Measurements from ENCODE around the gene MRGPRX3. TPM values are rescaled to one million over a fixed set of nuclear protein-coding genes. Genes with fewer than 3 reads are reported as not detected.

Gene MRGPRX3
- total and polyA plus RNA-seq, 2 of the 13 experiments (the other 11 are each of a cell fraction or from before 2014, with no cell fraction given) = 0.53 TPM; not detected in 1

- TF ChIP-seq, protein P1, sequence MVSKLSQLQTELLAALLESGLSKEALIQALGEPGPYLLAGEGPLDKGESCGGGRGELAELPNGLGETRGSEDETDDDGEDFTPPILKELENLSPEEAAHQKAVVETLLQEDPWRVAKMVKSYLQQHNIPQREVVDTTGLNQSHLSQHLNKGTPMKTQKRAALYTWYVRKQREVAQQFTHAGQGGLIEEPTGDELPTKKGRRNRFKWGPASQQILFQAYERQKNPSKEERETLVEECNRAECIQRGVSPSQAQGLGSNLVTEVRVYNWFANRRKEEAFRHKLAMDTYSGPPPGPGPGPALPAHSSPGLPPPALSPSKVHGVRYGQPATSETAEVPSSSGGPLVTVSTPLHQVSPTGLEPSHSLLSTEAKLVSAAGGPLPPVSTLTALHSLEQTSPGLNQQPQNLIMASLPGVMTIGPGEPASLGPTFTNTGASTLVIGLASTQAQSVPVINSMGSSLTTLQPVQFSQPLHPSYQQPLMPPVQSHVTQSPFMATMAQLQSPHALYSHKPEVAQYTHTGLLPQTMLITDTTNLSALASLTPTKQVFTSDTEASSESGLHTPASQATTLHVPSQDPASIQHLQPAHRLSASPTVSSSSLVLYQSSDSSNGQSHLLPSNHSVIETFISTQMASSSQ (IDR thresholded peaks at IDR 0.05; ENCODE audit: low read depth) = no peak
- TF ChIP-seq, protein P1 (CRISPR knock-in tag; IDR thresholded peaks at IDR 0.05; ENCODE audit: borderline replicate concordance) = no peak
- TF ChIP-seq ZMYM2 (CRISPR knock-in tag; IDR thresholded peaks at IDR 0.05) (no peak), REXO4 (CRISPR knock-in tag; IDR thresholded peaks at IDR 0.05; ENCODE audit: borderline replicate concordance) (no peak), ZFP90 (CRISPR knock-in tag; IDR thresholded peaks at IDR 0.05; ENCODE audit: borderline replicate concordance) (no peak), ARHGAP35 (CRISPR knock-in tag; IDR thresholded peaks at IDR 0.05; ENCODE audit: borderline replicate concordance) (no peak), ZNF619 (CRISPR knock-in tag; IDR thresholded peaks at IDR 0.05) (0 out of 2 replicates have a peak, but pooled peaks have one; percentile 36), ZNF749 (CRISPR knock-in tag; IDR thresholded peaks at IDR 0.05; ENCODE audit: borderline replicate concordance) (no peak), ZNF768 (CRISPR knock-in tag; IDR thresholded peaks at IDR 0.05) (no peak), KIAA2018 (CRISPR knock-in tag; IDR thresholded peaks at IDR 0.05; ENCODE audit: borderline replicate concordance) (no peak), KDM2A (CRISPR knock-in tag; IDR thresholded peaks at IDR 0.05; ENCODE audit: borderline replicate concordance, low read depth) (0 out of 2 replicates have a peak, but pooled peaks have one; percentile 24)
- TF ChIP-seq, protein P2, sequence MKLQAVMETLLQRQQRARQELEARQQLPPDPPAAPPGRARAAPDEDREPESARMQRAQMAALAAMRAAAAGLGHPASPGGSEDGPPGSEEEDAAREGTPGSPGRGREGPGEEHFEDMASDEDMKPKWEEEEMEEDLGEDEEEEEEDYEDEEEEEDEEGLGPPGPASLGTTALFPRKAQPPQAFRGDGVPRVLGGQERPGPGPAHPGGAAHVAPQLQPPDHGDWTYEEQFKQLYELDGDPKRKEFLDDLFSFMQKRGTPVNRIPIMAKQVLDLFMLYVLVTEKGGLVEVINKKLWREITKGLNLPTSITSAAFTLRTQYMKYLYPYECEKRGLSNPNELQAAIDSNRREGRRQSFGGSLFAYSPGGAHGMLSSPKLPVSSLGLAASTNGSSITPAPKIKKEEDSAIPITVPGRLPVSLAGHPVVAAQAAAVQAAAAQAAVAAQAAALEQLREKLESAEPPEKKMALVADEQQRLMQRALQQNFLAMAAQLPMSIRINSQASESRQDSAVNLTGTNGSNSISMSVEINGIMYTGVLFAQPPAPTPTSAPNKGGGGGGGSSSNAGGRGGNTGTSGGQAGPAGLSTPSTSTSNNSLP (IDR thresholded peaks at IDR 0.05; ENCODE audit: low read depth, low read length) = peak; percentile 46; the same call in 1 of the 2 replicates
- TF ChIP-seq, protein P3, sequence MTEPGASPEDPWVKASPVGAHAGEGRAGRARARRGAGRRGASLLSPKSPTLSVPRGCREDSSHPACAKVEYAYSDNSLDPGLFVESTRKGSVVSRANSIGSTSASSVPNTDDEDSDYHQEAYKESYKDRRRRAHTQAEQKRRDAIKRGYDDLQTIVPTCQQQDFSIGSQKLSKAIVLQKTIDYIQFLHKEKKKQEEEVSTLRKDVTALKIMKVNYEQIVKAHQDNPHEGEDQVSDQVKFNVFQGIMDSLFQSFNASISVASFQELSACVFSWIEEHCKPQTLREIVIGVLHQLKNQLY (CRISPR knock-in tag; IDR thresholded peaks at IDR 0.05) = peak; percentile 14; the same call in 1 of the 2 replicates
These were observed 16.8 kb upstream of the MRGPRX3 start (continued) for GRCh38 chr11:18115360-18116127.

All from HepG2 (cell line).